ENCODE data around the gene PRND. TPM values are rescaled to one million over a fixed set of nuclear protein-coding genes. Genes with fewer than 3 reads are reported as not detected.
"Not testable (repeated sequence)": the region's sequence is repeated elsewhere in the genome, so short reads cannot be mapped to it uniquely, and the experiment has no call there.

Gene PRND
- total RNA-seq, 2 donors from 2014 or later: not detected

- H3K27me3 Mint-ChIP-seq (ENCODE audit: low read depth): peaks cover 7% of the 10 kb centered on the region
- peaks cover 5% of the 10 kb centered on the region for H3K4me1 Mint-ChIP-seq (ENCODE audit: low read depth)
- no peak overlapping the region for H3K27ac Mint-ChIP-seq
- no peaks in the 10 kb centered on the region for H3K36me3 Mint-ChIP-seq (ENCODE audit: insufficient read depth in 2 of 2)
- H3K9me3 Mint-ChIP-seq: peaks cover 0 to 3% of the 10 kb centered on the region in 2 donors
- no peak for DNase-seq
- no peak for ATAC-seq (replicated peaks in 1 of 2)
- no peak overlapping the region for H3K4me3 Mint-ChIP-seq
Measured at GRCh38 chr20:4711511-4711910, 10.2 kb upstream of the PRND start.

- Mint-ChIP-seq H3K4me3 (no peak overlapping the region), H3K9me3 (peaks cover 0 to 3% of the 10 kb centered on the region in 2 donors), H3K27me3 (ENCODE audit: low read depth) (peaks cover 7% of the 10 kb centered on the region), H3K36me3 (ENCODE audit: insufficient read depth in 2 of 2) (no peaks in the 10 kb centered on the region), H3K4me1 (ENCODE audit: low read depth) (peaks cover 5% of the 10 kb centered on the region), H3K27ac (no peak overlapping the region)
- DNase-seq (no peak), ATAC-seq (replicated peaks in 1 of 2) (no peak)
Measured at GRCh38 chr20:4713401-4713800, 8.3 kb upstream of the PRND start.

- Mint-ChIP-seq H3K36me3 (ENCODE audit: insufficient read depth in 2 of 2) (no peaks in the 10 kb centered on the region), H3K4me3 (no peak overlapping the region), H3K27me3 (ENCODE audit: low read depth) (peaks cover 7% of the 10 kb centered on the region), H3K9me3 (no peaks in the 10 kb centered on the region), H3K4me1 (ENCODE audit: low read depth) (peaks cover 5% of the 10 kb centered on the region), H3K27ac (no peak overlapping the region)
- DNase-seq (no peak), ATAC-seq (replicated peaks in 1 of 2) (no peak)
Measured at GRCh38 chr20:4714818-4715217, 6.9 kb upstream of the PRND start.

GRCh38 chr20:4717816-4718570 is 3.7 kb upstream of the PRND start:
- H3K36me3 Mint-ChIP-seq (ENCODE audit: insufficient read depth in 2 of 2): no peaks in the 10 kb centered on the region
- peaks cover 7% of the 10 kb centered on the region for H3K27me3 Mint-ChIP-seq (ENCODE audit: low read depth)
- ATAC-seq (replicated peaks in 1 of 2) (no peak), DNase-seq (no peak)
- H3K27ac Mint-ChIP-seq: no peak overlapping the region
- H3K4me3 Mint-ChIP-seq: no peak overlapping the region
- H3K9me3 Mint-ChIP-seq: no peaks in the 10 kb centered on the region
- peaks cover 18% of the 10 kb centered on the region for H3K4me1 Mint-ChIP-seq (ENCODE audit: low read depth)

- ATAC-seq (replicated peaks in 1 of 2): no peak
- Mint-ChIP-seq H3K4me1 (ENCODE audit: low read depth) (peaks cover 14% of the 10 kb centered on the region), H3K9me3 (no peaks in the 10 kb centered on the region)
Measured at GRCh38 chr20:4719190-4719589, 2.5 kb upstream of the PRND start.

GRCh38 chr20:4720041-4720976 is 1.4 kb upstream of the PRND start:
- H3K27me3 Mint-ChIP-seq (ENCODE audit: low read depth): no peaks in the 10 kb centered on the region
- peaks cover 14% of the 10 kb centered on the region for H3K4me1 Mint-ChIP-seq (ENCODE audit: low read depth)
- H3K9me3 Mint-ChIP-seq: no peaks in the 10 kb centered on the region
- DNase-seq (peak; percentile 76 to 81), ATAC-seq (replicated peaks in 1 of 2) (peak; percentile 87 to 89)
- no peak overlapping the region for H3K4me3 Mint-ChIP-seq
- H3K36me3 Mint-ChIP-seq (ENCODE audit: insufficient read depth in 2 of 2): no peaks in the 10 kb centered on the region
- H3K27ac Mint-ChIP-seq: peak overlapping the region; percentile 54

More at GRCh38 chr20:4719190-4719589, 2.5 kb upstream of the PRND start:
- Mint-ChIP-seq H3K4me3 (no peak overlapping the region), H3K27me3 (ENCODE audit: low read depth) (no peaks in the 10 kb centered on the region), H3K27ac (no peak overlapping the region), H3K36me3 (ENCODE audit: insufficient read depth in 2 of 2) (no peaks in the 10 kb centered on the region)
- no peak for DNase-seq

- Mint-ChIP-seq H3K27ac (no peak overlapping the region), H3K9me3 (no peaks in the 10 kb centered on the region), H3K36me3 (ENCODE audit: insufficient read depth in 2 of 2) (no peaks in the 10 kb centered on the region), H3K4me1 (ENCODE audit: low read depth) (peaks cover 14% of the 10 kb centered on the region), H3K27me3 (ENCODE audit: low read depth) (no peaks in the 10 kb centered on the region), H3K4me3 (peak overlapping the region in 1 of 2 donors; percentile 23)
- DNase-seq (no peak), ATAC-seq (replicated peaks in 1 of 2) (peak in 1 of 2 donors; percentile 13)
Measured at GRCh38 chr20:4720977-4721349, 746 bp upstream of the PRND start.

- no peaks in the 10 kb centered on the region for H3K27me3 Mint-ChIP-seq (ENCODE audit: low read depth)
- no peaks in the 10 kb centered on the region for H3K9me3 Mint-ChIP-seq
- DNase-seq (no peak), ATAC-seq (replicated peaks in 1 of 2) (no peak)
- H3K4me3 Mint-ChIP-seq: no peak overlapping the region
- H3K27ac Mint-ChIP-seq: no peak overlapping the region
- H3K36me3 Mint-ChIP-seq (ENCODE audit: insufficient read depth in 2 of 2): no peaks in the 10 kb centered on the region
- H3K4me1 Mint-ChIP-seq (ENCODE audit: low read depth): peaks cover 23% of the 10 kb centered on the region
Measured at GRCh38 chr20:4722571-4722970, 862 bp downstream of the PRND start.

GRCh38 chr20:4722993-4723392 is 1.3 kb downstream of the PRND start:
- H3K4me1 Mint-ChIP-seq (ENCODE audit: low read depth): peaks cover 23% of the 10 kb centered on the region
- no peaks in the 10 kb centered on the region for H3K9me3 Mint-ChIP-seq
- H3K4me3 Mint-ChIP-seq: no peak overlapping the region
- H3K36me3 Mint-ChIP-seq (ENCODE audit: insufficient read depth in 2 of 2): no peaks in the 10 kb centered on the region
- ATAC-seq (replicated peaks in 1 of 2) (no peak), DNase-seq (no peak)
- no peaks in the 10 kb centered on the region for H3K27me3 Mint-ChIP-seq (ENCODE audit: low read depth)
- H3K27ac Mint-ChIP-seq: no peak overlapping the region

GRCh38 chr20:4723553-4723952 is 1.8 kb downstream of the PRND start:
- H3K9me3 Mint-ChIP-seq; H3K36me3 Mint-ChIP-seq (ENCODE audit: insufficient read depth in 2 of 2); DNase-seq; H3K4me3 Mint-ChIP-seq; H3K27ac Mint-ChIP-seq; H3K27me3 Mint-ChIP-seq (ENCODE audit: low read depth); ATAC-seq (replicated peaks in 1 of 2): not testable (repeated sequence)
- H3K4me1 Mint-ChIP-seq (ENCODE audit: low read depth): peaks cover 23% of the 10 kb centered on the region

- Mint-ChIP-seq H3K9me3 (no peaks in the 10 kb centered on the region), H3K27ac (no peak overlapping the region), H3K36me3 (ENCODE audit: insufficient read depth in 2 of 2) (no peaks in the 10 kb centered on the region), H3K4me1 (ENCODE audit: low read depth) (peaks cover 23% of the 10 kb centered on the region), H3K27me3 (ENCODE audit: low read depth) (no peaks in the 10 kb centered on the region), H3K4me3 (no peak overlapping the region)
- no peak for ATAC-seq (replicated peaks in 1 of 2)
- DNase-seq: no peak
Measured at GRCh38 chr20:4724459-4725262, 3.0 kb downstream of the PRND start.

- no peaks in the 10 kb centered on the region for H3K9me3 Mint-ChIP-seq
- H3K27ac Mint-ChIP-seq: no peak overlapping the region
- H3K4me1 Mint-ChIP-seq (ENCODE audit: low read depth): peaks cover 20% of the 10 kb centered on the region
- H3K27me3 Mint-ChIP-seq (ENCODE audit: low read depth): no peaks in the 10 kb centered on the region
- DNase-seq (no peak), ATAC-seq (replicated peaks in 1 of 2) (no peak)
- no peak overlapping the region for H3K4me3 Mint-ChIP-seq
- no peaks in the 10 kb centered on the region for H3K36me3 Mint-ChIP-seq (ENCODE audit: insufficient read depth in 2 of 2)
Measured at GRCh38 chr20:4725263-4725550, 3.5 kb downstream of the PRND start.
